HG02610 (cell line): Measurements from ENCODE around the gene TMPRSS6.

Source experiments
- ATAC-seq: cut with Tn5 transposase; IDR thresholded peaks from one replicate; pipeline ENCODE4 v1.9.1; 2021; ENCODE audit warnings: mild to moderate bottlenecking, moderate library complexity; ENCODE audit not compliant: unreplicated experiment

The TMPRSS6 gene

GRCh38 chr22:37109242-37109917, at the start of gene TMPRSS6:
TMPRSS6 (minus strand) TSS chr22:37109713; CDS start chr22:37103417, 6,296 bp downstream.
- ATAC-seq = no peak

- no peak for ATAC-seq
Measured at GRCh38 chr22:37158963-37159290, 49.4 kb upstream of the TMPRSS6 start.

- no peak for ATAC-seq
Measured at GRCh38 chr22:37157516-37158285, 48.2 kb upstream of the TMPRSS6 start.

GRCh38 chr22:37156686-37157435, 47.3 kb upstream of the TMPRSS6 start:
- no peak for ATAC-seq

GRCh38 chr22:37155971-37156370, 46.5 kb upstream of the TMPRSS6 start:
- no peak for ATAC-seq

- ATAC-seq = peak; percentile 60
Measured at GRCh38 chr22:37154925-37155712, 45.6 kb upstream of the TMPRSS6 start.

GRCh38 chr22:37153901-37154300, 44.4 kb upstream of the TMPRSS6 start:
- ATAC-seq = no peak

- ATAC-seq = no peak
Measured at GRCh38 chr22:37151401-37151800, 41.9 kb upstream of the TMPRSS6 start.

GRCh38 chr22:37150701-37151100, 41.2 kb upstream of the TMPRSS6 start:
- ATAC-seq = no peak

- peak; percentile 12 for ATAC-seq
Measured at GRCh38 chr22:37148742-37149665, 39.5 kb upstream of the TMPRSS6 start.

GRCh38 chr22:37148031-37148651, 38.6 kb upstream of the TMPRSS6 start:
- ATAC-seq = no peak

- ATAC-seq = no peak
Measured at GRCh38 chr22:37147186-37147990, 37.9 kb upstream of the TMPRSS6 start.

GRCh38 chr22:37146507-37147180, 37.1 kb upstream of the TMPRSS6 start:
- no peak for ATAC-seq

GRCh38 chr22:37146051-37146385, 36.5 kb upstream of the TMPRSS6 start:
- ATAC-seq = no peak

- no peak for ATAC-seq
Measured at GRCh38 chr22:37145180-37146050, 35.9 kb upstream of the TMPRSS6 start.

- ATAC-seq = no peak
Measured at GRCh38 chr22:37144180-37144554, 34.7 kb upstream of the TMPRSS6 start.

- ATAC-seq = no peak
Measured at GRCh38 chr22:37141971-37142370, 32.5 kb upstream of the TMPRSS6 start.
